Measurements from ENCODE around the gene MYOZ3.

The MYOZ3 gene

GRCh38 chr5:150614661-150615060, 46.4 kb upstream of the MYOZ3 start:
- no peaks in the 10 kb centered on the region for H3K79me2 ChIP-seq (ENCODE audit: low read length)
- no peaks in the 10 kb centered on the region for H3K4me1 ChIP-seq (ENCODE audit: low read length)
- no peaks in the 10 kb centered on the region for H3K36me3 ChIP-seq (replicated peaks; ENCODE audit: low read depth, low read length)
- no peak overlapping the region for H3K4me3 ChIP-seq (ENCODE audit: low read length)
- no peak overlapping the region for H3K4me2 ChIP-seq (ENCODE audit: low read length)
- H4K20me1 ChIP-seq (ENCODE audit: insufficient read depth, low read length), result no peaks in the 10 kb centered on the region
- H3K9me3 ChIP-seq (ENCODE audit: insufficient read depth, low read length), result no peaks in the 10 kb centered on the region
- no peak for TF ChIP-seq EZH2phosphoT487 (IDR thresholded peaks at IDR 0.05; ENCODE audit: low read depth)
- TF ChIP-seq CTCF (IDR thresholded peaks at IDR 0.05; ENCODE audit: low read depth, low read length), result no peak
- H3K9ac ChIP-seq (ENCODE audit: low read length), result no peak overlapping the region
- no peak overlapping the region for H2AFZ ChIP-seq (ENCODE audit: low read depth, low read length)
- H3K27ac ChIP-seq (ENCODE audit: low read length), result no peak overlapping the region
- H3K27me3 ChIP-seq (ENCODE audit: low read depth, low read length), result peaks cover 20% of the 10 kb centered on the region

- H3K27me3 ChIP-seq (ENCODE audit: low read depth, low read length), result peaks cover 20% of the 10 kb centered on the region
- no peak overlapping the region for H3K4me3 ChIP-seq (ENCODE audit: low read length)
- H3K4me2 ChIP-seq (ENCODE audit: low read length), result no peak overlapping the region
- no peak overlapping the region for H3K27ac ChIP-seq (ENCODE audit: low read length)
- H3K9me3 ChIP-seq (ENCODE audit: insufficient read depth, low read length), result no peaks in the 10 kb centered on the region
- no peak overlapping the region for H2AFZ ChIP-seq (ENCODE audit: low read depth, low read length)
- no peaks in the 10 kb centered on the region for H4K20me1 ChIP-seq (ENCODE audit: insufficient read depth, low read length)
- no peak overlapping the region for H3K9ac ChIP-seq (ENCODE audit: low read length)
- H3K4me1 ChIP-seq (ENCODE audit: low read length), result no peaks in the 10 kb centered on the region
- TF ChIP-seq CTCF (IDR thresholded peaks at IDR 0.05; ENCODE audit: low read depth, low read length) (no peak), EZH2phosphoT487 (IDR thresholded peaks at IDR 0.05; ENCODE audit: low read depth) (no peak)
- no peaks in the 10 kb centered on the region for H3K79me2 ChIP-seq (ENCODE audit: low read length)
- H3K36me3 ChIP-seq (replicated peaks; ENCODE audit: low read depth, low read length), result no peaks in the 10 kb centered on the region
Measured at GRCh38 chr5:150615141-150615699, 45.8 kb upstream of the MYOZ3 start.

GRCh38 chr5:150616024-150616470, 45.0 kb upstream of the MYOZ3 start:
- Histone ChIP-seq H3K9ac (ENCODE audit: low read length) (no peak overlapping the region), H3K27me3 (ENCODE audit: low read depth, low read length) (peaks cover 20% of the 10 kb centered on the region), H3K79me2 (ENCODE audit: low read length) (no peaks in the 10 kb centered on the region), H3K4me1 (ENCODE audit: low read length) (no peaks in the 10 kb centered on the region), H3K4me2 (ENCODE audit: low read length) (no peak overlapping the region), H2AFZ (ENCODE audit: low read depth, low read length) (no peak overlapping the region), H3K9me3 (ENCODE audit: insufficient read depth, low read length) (no peaks in the 10 kb centered on the region), H3K4me3 (ENCODE audit: low read length) (no peak overlapping the region), H4K20me1 (ENCODE audit: insufficient read depth, low read length) (no peaks in the 10 kb centered on the region), H3K27ac (ENCODE audit: low read length) (no peak overlapping the region), H3K36me3 (replicated peaks; ENCODE audit: low read depth, low read length) (no peaks in the 10 kb centered on the region)
- TF ChIP-seq EZH2phosphoT487 (IDR thresholded peaks at IDR 0.05; ENCODE audit: low read depth) (no peak), CTCF (IDR thresholded peaks at IDR 0.05; ENCODE audit: low read depth, low read length) (no peak)

GRCh38 chr5:150616506-150616905, 44.5 kb upstream of the MYOZ3 start:
- Histone ChIP-seq H3K36me3 (replicated peaks; ENCODE audit: low read depth, low read length) (no peaks in the 10 kb centered on the region), H2AFZ (ENCODE audit: low read depth, low read length) (no peak overlapping the region), H3K27me3 (ENCODE audit: low read depth, low read length) (peaks cover 20% of the 10 kb centered on the region), H3K9me3 (ENCODE audit: insufficient read depth, low read length) (no peaks in the 10 kb centered on the region), H3K4me2 (ENCODE audit: low read length) (no peak overlapping the region), H3K27ac (ENCODE audit: low read length) (no peak overlapping the region), H3K4me1 (ENCODE audit: low read length) (no peaks in the 10 kb centered on the region), H3K79me2 (ENCODE audit: low read length) (no peaks in the 10 kb centered on the region), H4K20me1 (ENCODE audit: insufficient read depth, low read length) (no peaks in the 10 kb centered on the region), H3K9ac (ENCODE audit: low read length) (no peak overlapping the region), H3K4me3 (ENCODE audit: low read length) (no peak overlapping the region)
- TF ChIP-seq EZH2phosphoT487 (IDR thresholded peaks at IDR 0.05; ENCODE audit: low read depth) (no peak), CTCF (IDR thresholded peaks at IDR 0.05; ENCODE audit: low read depth, low read length) (no peak)

Data from OCI-LY3 (cell line).